Kidney (tissue), 14 donors: ENCODE data around the gene PCF11. TPM values are rescaled to one million over a fixed set of nuclear protein-coding genes. Genes with fewer than 3 reads are reported as not detected.

ENCODE experiments used
- DNase-seq, 5 donors: peaks; one replicate each; pipeline ENCODE4 v3.0.0-alpha.2; 2013 to 2020
- FAIRE-seq: peaks from 2 replicates; lab custom pipeline; 2012; peaks lifted over from hg19 to GRCh38; lab: Jason Lieb, UNC
- H3K27ac ChIP-seq, 2 donors: one replicate each; pipeline ENCODE4 v1.7.0; 2013; ENCODE audit warnings: low read depth in 2 of 2, low read length in 2 of 2, inconsistent platforms in 1 of 2
- H3K27me3 ChIP-seq: one replicate; pipeline ENCODE4 v1.7.1; 2013; ENCODE audit warnings: low read length, inconsistent platforms; ENCODE audit not compliant: control insufficient read depth, insufficient read depth
- H3K36me3 ChIP-seq, 3 donors: one replicate each; pipeline versions ENCODE4 v1.7.0 to v1.7.1; 2013; ENCODE audit warnings: low read length in 3 of 3, control low read depth in 1 of 3, inconsistent platforms in 1 of 3; ENCODE audit not compliant: insufficient read depth in 3 of 3, control insufficient read depth in 2 of 3
- H3K4me1 ChIP-seq, 3 donors: one replicate each; pipeline versions ENCODE4 v1.7.0 to v1.7.1; 2013; ENCODE audit warnings: low read length in 3 of 3, inconsistent platforms in 1 of 3, low read depth in 1 of 3; ENCODE audit not compliant: control insufficient read depth in 2 of 3, insufficient read depth in 2 of 3
- H3K4me3 ChIP-seq, 3 donors: one replicate each; pipeline versions ENCODE4 v1.7.0 to v1.8.1; 2013; ENCODE audit warnings: low read length in 3 of 3, control low read depth in 1 of 3, inconsistent platforms in 1 of 3
- H3K9ac ChIP-seq, 3 donors: one replicate each; pipeline versions ENCODE4 v1.7.0 to v1.7.1; 2013; ENCODE audit warnings: low read length in 3 of 3, control low read depth in 1 of 3, inconsistent platforms in 1 of 3
- H3K9me3 ChIP-seq, 3 donors: one replicate each; pipeline versions ENCODE4 v1.7.0 to v1.7.1; 2013; ENCODE audit warnings: low read length in 3 of 3, control low read depth in 1 of 3, inconsistent platforms in 1 of 3; ENCODE audit not compliant: control insufficient read depth in 2 of 3, insufficient read depth in 1 of 3
- intact Hi-C: fragments of 100-400 bp; cut with DNase I; formaldehyde crosslinking; loops from one replicate; pipeline ENCODE4 v1.11.1; 2022
- polyA plus RNA-seq: library from polyadenylated mRNA; stranded (reverse); fragments of 350-450 nt; fragmentation: Illumina TruSeq; extraction: RNeasy Lipid Tissue Mini Kit (QIAGEN cat#74804); gene quantifications from one replicate; pipeline ENCODE4 v1.2.3, GENCODE V29; 2014; ENCODE audit warnings: low read depth, low replicate concordance; ENCODE audit not compliant: insufficient read depth
- total RNA-seq: library from RNA; stranded (reverse); fragmentation: NEBNext Ultra II Directional; extraction: Animal tissue kit (Norgen Biotek cat#: 25700); gene quantifications from one replicate; pipeline ENCODE4 v1.2.1, GENCODE V29; 2021
- TF ChIP-seq, protein P1 (sequence below): IDR thresholded peaks from 3 replicates; pipeline ENCODE4 v1.5.1; 2012; ENCODE audit warnings: mild to moderate bottlenecking, moderate library complexity, borderline replicate concordance; ENCODE audit not compliant: insufficient read depth; ENCODE audit errors: extremely low read depth
- donor health status: control.
- donor health status: control.
- donor health status: control.
- donor health status: control.
- donor health status: control.
- donor health status: DM: yes; HTN: yes; CAD: no.
- donor health status: Normal renal cell carcinoma (clear cell type).

PCF11 gene
- total and polyA plus RNA-seq, 2 donors from 2014 or later = 19.3 to 61.2 TPM

DNA sequence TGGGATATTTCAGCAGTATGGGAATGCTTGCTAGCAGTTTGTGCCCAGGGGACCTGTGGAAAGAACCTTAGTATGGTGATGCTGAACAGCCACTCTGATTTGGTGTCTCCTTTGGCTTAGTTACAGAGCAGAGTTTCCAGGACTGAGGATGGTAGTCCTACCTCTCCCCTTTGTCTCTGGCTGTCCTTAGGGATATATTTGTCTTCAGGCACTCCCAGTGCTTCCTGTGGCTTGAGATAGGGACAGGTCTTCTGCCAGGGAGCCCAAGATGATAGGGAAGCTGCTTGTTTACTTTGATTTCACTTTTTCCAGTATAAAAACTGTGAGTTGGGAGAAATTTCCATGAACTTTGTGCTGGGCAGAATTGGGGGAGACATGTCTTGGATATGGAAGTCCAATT, 64.8 kb downstream of the PCF11 start:
- Histone ChIP-seq H3K27ac (no peak overlapping the region), H3K36me3 (no peaks in the 10 kb centered on the region), H3K4me1 (no peaks in the 10 kb centered on the region), H3K9me3 (no peaks in the 10 kb centered on the region), H3K9ac (no peak overlapping the region), H3K27me3 (no peaks in the 10 kb centered on the region), H3K4me3 (no peak overlapping the region)
- no peak for FAIRE-seq
- intact Hi-C loops = no loop called here
- no peak for DNase-seq
- TF ChIP-seq, protein P1, sequence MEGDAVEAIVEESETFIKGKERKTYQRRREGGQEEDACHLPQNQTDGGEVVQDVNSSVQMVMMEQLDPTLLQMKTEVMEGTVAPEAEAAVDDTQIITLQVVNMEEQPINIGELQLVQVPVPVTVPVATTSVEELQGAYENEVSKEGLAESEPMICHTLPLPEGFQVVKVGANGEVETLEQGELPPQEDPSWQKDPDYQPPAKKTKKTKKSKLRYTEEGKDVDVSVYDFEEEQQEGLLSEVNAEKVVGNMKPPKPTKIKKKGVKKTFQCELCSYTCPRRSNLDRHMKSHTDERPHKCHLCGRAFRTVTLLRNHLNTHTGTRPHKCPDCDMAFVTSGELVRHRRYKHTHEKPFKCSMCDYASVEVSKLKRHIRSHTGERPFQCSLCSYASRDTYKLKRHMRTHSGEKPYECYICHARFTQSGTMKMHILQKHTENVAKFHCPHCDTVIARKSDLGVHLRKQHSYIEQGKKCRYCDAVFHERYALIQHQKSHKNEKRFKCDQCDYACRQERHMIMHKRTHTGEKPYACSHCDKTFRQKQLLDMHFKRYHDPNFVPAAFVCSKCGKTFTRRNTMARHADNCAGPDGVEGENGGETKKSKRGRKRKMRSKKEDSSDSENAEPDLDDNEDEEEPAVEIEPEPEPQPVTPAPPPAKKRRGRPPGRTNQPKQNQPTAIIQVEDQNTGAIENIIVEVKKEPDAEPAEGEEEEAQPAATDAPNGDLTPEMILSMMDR = no peak

DNA sequence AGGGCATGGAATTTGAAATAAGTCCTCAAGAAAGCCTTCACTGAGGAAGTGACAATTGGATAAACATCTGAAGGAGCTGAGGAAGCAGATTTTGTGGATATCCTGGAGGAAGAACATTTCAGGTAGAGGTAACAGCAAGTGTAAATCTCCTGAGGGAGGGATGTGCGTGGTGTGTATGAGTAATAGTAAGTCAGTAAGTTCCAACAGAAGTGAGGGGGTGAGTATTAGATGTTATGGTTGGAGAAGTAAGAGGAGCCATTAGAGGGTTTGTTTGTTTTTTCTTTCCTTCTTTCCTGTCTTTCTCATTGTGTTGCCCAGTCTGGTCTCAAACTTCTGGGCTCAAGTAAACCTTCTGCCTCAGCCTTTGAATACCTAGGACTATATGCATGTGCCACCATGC, 65.6 kb downstream of the PCF11 start:
- Histone ChIP-seq H3K9me3 (no peaks in the 10 kb centered on the region), H3K27me3 (no peaks in the 10 kb centered on the region), H3K9ac (no peak overlapping the region), H3K4me1 (no peaks in the 10 kb centered on the region), H3K27ac (no peak overlapping the region), H3K36me3 (no peaks in the 10 kb centered on the region), H3K4me3 (no peak overlapping the region)
- TF ChIP-seq, protein P1 = no peak
- DNase-seq (no peak), FAIRE-seq (no peak)
- intact Hi-C loops = no loop called here

DNA sequence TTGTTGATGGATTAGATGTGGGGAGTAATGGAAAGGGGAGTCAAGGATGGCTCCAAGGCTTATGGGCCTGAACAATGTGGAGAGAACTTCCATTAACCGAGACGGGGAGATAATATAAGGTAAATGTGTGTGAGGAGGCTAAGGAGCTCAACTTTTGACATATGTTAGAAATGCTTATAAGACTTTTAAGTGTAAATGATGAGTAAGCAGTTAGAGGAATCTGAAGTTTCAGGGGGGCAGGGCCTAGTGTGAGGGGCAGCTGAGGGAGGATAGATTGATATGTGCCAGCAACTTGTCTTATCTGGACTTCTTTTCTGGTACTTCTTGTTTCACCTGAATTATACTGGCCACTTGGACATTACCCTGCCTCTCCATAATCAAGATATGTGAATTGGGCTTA, 66.5 kb downstream of the PCF11 start:
- H3K36me3 ChIP-seq = no peaks in the 10 kb centered on the region

More for the DNA sequence above, 66.5 kb downstream of the PCF11 start:
- H3K27me3 ChIP-seq = no peaks in the 10 kb centered on the region
- H3K9ac ChIP-seq = no peak overlapping the region
- no peak overlapping the region for H3K27ac ChIP-seq
- TF ChIP-seq, protein P1 = no peak
- FAIRE-seq = no peak
- no peak overlapping the region for H3K4me3 ChIP-seq
- DNase-seq = no peak
- H3K4me1 ChIP-seq = no peaks in the 10 kb centered on the region
- no peaks in the 10 kb centered on the region for H3K9me3 ChIP-seq
- intact Hi-C loops = no loop called here
